Inferior parietal cortex (tissue), 1 donor: Measurements from ENCODE around the gene PLEKHN1.

Experiments
- DNase-seq: peaks from one replicate; pipeline ENCODE4 v3.0.0-alpha.2; 2016; ENCODE audit errors: extremely low spot score

Gene PLEKHN1

DNA sequence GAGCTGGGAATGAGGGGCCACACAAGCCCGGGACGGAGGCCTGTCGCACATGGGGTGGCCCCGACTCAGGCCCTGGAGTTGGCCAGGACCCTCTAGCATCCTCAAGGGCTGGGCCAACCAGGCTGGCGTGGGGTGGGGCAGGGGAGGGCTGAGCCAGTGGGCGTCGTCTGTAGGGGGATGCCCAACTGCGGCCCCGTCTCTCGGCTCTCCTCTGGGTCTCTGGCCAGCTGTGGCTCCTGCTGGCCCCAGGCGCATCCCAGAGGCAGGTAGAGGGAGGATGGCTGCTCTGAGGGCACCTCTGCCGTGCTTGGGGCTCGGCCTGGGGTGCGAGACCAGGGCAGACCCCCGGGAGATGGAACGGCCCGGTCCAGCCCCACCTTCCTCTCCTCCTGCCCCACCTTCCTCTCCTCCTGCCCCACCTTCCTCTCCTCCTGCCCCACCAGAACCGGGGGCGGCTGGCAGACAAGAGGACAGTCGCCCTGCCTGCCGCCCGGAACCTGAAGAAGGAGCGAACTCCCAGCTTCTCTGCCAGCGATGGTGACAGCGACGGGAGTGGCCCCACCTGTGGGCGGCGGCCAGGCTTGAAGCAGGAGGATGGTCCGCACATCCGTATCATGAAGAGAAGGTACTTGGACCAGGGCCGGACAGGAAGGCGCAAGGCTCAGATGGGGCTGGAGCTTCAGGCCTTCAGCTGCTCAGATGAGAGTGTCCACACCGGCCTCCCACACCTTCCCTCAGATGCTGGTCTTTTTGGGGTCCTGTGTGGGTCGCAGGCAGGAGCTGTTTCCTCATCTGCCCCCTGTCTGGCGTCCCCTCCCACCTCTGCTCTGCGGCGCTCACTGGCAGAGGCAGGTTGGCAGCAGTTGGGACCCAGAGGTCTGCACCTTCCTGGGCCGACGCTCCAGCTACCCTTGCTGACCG, 36.3 kb upstream of the PLEKHN1 start:
- no peak for DNase-seq

DNA sequence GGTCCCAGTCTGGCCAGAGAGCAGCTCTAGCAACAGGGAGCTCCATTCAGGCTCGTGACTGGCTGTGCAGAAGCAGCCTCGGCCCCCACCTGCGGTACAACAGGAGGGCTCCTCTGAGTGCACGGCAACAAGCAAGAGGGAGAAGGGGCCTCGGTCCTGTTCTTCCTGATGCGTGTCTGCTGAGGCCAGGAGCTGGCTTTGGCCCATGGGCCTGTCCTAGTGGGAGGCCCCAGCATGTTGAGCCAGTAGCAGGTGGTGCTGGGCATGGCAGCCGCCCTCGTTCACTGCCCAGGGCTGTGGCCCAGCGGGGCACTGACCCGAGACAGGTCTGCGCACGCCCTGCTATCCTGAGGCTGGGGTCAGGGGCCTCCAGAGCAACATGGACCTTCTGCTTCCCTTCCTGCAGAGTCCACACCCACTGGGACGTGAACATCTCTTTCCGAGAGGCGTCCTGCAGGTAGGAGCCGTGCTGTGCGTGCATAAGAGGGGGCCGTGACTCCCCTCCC, 35.6 kb upstream of the PLEKHN1 start:
- DNase-seq = no peak

DNA sequence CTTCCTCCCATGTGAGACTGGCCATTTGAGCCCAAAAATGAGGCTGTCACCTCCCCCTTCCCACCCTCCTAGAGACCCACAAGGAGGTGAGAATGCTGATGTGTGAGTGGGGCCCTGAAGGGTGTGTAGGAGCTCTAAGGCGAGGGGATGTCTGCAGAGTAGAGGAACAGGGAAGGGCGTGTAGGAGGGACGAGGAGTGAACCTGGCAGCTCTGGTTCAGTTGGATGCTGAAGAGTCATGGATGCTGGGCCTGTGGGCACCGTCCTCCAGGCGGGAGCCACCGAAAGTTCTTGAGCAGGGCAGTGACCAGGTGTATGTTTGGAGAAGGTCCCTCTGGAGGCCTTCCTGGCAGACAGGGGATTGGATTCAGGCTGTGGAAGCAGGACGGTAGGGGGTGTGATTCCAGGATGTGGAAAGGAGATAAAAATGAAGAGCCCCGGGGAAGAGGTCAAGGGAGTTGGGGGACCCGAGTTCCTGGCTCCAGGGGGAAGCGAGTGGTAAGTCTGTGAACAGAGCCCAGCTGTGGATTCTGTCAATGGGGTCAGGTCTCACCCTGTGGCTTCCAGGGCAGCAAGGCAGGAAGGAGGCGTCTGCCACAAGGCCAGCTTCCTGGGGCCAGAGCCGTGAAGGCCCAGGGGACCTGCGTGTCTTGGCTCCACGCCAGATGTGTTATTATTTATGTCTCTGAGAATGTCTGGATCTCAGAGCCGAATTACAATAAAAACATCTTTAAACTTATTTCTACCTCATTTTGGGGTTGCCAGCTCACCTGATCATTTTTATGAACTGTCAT, 34.7 kb upstream of the PLEKHN1 start:
- no peak for DNase-seq

DNA sequence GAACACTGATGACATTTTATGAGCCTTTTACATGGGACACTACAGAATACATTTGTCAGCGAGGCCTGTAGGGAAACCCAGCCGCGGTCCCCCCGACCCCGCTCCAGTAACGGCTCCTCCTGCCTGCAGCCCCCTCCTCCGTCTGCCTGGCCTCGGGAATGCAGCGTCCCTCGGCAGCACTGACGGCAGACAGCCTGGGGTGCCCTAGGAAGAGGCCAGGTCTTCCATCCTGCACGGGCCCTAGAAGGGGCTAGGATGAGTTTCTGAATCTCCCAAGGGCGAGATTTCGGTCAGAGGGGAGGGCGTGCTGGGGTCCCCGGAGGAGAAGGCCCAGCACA, 34.1 kb upstream of the PLEKHN1 start:
- DNase-seq = no peak

DNA sequence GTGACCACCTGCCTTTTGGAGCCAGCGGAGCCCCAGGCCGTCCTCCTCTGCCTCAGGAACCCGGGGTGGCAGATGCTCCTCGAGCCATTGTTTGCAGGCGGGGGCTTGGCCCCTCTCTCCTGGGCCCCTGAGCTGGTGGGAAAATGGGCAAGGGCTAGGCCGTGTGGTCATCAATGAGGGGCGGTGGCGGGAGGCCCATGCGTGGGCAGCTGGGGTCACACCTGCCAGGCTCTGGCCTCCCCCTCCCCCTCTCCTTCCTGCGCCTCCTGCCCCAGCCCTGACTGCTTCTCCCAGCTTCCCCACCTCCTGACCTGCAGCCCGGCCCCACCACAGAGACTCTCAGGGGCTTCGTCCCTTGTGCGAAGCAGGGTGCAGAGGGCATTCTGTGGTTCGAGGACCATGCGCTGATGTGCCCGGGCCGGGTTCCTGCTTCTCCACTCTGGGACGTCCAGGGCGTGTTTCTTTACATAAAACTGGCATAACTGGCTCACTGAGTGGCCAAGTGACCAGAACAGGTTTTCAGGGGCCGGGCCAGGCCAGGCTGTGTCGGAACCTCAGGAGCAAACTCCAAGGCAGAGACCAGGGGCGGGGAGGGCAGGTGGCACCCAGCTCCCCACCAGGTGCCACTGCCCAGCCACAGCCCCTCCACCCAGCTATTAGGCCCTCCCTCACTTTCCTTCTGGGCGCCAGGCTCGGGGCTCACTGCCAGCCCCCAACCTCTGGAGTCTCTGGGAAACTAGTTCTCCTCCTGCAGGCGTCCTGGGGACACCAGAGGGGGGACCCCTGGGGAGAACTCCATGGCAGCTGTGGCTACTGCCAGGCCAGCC, 33.3 kb upstream of the PLEKHN1 start:
- DNase-seq = no peak

DNA sequence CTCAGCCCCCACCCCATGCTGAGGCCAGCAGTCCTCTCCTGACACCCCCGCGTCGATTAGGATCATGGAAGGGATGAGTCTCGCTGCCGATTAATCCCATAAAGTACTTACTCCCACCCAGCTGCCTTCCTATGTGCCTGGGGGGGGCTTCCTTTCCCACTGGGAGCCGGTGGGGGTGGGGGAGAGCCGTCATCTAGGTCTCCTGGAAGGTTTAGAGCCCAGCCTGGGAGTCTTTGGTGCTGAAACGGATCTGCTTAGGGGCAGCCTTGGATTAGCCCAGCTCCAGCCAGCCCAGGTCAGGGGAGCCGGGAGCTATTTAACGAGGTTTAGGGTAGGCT, 32.7 kb upstream of the PLEKHN1 start:
- no peak for DNase-seq

DNA sequence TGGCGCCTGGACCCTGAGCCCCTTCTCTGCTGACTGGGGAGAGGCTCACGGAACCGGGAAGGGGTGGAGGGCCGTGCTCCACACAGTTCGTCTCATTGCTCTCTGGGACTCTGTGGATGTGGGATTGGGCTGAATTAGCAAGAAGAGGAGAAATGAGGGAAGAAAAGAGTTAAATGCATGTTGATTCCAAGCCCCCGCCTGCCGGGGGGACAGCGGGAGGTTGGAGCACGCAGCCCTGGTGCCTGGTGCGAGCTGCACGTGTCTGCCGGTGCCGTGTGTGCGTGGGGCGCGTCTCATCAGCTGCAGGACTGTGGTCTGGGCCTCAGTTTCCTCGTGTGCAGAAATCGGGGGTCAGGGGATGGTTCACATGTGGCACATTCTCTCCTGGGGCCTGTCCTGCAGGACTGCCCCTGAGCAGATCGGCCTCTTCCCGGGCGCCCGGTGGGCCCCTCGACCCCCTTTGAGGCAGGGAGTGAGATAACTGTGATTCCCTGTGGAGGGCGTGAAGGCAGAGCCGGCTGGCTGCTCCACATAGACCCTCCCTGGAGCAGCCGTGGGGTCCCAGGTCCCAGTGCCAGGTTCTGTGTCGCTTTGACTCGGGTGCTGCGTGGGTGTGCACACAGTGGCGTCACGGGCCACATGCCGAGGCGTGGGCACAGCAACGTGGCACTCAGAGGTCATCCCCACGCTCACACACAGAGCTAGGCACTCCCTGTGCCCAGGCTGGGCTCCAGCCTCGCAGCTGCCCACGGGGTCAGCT, 31.1 kb upstream of the PLEKHN1 start:
- no peak for DNase-seq

DNA sequence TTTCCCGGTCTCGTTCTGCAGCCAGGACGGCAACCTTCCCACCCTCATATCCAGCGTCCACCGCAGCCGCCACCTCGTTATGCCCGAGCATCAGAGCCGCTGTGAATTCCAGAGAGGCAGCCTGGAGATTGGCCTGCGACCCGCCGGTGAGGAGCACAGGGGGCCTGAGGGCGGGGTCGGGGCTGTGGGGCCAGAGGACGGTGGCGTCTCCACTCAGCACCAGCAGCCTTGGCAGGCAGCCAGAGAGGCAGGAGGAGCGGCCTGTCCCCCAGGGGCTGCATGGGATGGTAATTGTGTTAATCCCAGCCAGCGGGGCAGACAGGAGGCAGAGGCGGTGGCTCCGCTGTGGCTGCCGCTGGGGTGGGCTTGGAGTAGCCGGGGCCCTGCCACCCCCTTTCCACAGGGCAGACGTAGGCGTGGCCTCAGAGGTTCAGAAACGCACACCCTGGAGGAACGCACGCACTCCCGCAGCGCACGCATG, 30.5 kb upstream of the PLEKHN1 start:
- DNase-seq = no peak

DNA sequence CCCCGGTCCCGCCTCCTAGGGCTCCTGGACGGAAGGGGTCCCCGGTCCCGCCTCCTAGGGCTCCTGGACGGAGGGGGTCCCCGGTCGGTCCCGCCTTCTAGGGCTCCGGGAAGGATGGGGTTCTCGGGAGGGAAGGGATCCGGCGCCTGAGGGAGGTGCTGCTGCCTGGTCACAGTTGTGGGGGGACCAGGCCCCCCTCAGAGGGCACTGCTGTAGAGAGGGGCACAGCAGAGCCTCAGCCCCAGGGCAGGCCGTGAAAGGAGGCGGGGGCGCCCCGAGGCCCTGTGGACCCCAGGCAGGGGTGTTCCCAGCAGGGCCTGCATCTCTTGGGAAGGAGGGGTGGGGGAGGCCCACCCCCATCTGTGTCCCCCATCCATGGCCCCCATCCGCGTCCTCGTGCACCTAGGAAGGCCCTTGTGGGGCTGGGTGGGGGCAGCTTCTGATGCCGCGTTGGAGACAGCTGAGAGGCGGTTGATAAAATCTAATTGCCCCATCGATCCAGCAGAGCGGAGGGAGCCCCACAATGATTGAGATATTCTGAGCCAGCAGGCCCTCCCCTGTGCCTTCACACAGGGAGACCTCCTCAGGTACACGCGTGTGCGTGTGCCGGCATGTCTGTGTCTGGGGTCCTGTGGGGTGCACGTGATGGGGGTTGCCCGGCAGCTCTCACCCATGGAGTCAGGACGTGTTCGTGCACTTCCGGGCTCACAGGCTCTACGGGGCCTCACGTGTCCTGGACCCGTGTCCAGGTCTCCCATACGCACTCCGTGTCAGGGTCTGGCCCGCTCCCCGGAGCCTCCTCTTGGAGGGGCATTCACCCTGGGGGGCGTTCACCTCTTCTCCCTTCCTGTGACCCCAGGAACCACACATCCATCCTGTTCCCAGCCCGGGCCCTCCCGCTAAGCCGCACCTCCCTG, 29.7 kb upstream of the PLEKHN1 start:
- no peak for DNase-seq

DNA sequence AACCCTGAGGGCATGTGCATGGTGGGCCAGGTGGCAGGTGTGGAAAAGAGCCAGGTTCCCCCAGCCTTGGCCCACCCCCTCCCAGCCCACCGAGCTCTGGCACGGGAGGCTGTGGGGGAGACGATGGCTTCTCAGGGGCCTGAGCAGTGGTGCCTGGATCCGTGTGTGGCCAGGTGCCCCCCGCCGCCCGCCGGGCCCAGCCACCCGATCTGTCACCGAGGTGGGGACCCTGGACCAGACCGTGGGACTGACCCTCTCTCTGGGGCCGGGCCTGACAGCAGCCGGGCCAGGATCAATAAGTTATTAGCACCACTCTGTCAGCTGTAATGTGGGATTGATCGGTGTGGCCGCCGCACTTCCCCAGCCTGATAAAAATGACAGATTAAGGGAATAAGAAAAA, 28.8 kb upstream of the PLEKHN1 start:
- DNase-seq = no peak

DNA sequence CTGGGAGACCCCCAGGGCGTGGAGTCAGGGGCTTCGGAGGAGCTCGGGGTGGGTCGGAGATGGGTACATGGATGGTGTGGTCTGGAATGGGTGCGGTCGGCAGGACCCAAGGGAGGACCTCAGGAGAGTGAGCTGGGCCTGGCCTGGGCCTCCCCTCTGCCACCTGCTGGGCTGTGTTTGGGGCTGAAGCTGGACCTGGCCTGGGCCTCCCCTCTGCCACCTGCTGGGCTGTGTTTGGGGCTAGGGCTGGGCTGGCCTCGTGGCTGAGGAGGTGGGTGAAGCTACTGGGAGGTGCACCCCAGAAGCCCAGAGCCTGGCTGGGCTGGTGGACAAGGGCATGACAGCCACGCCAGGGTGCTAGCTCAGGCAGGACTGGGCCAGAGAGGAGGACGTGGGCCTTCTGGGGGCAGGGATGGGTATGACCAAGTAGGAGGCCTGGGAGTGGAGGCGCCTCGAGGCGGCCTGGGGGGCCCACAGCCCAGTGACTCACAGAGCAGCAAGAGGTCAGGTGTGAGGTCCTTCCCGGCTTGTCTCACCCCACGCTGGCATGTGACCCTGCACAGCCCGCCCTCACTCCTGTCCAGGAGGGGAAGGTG, 28.1 kb upstream of the PLEKHN1 start:
- no peak for DNase-seq

DNA sequence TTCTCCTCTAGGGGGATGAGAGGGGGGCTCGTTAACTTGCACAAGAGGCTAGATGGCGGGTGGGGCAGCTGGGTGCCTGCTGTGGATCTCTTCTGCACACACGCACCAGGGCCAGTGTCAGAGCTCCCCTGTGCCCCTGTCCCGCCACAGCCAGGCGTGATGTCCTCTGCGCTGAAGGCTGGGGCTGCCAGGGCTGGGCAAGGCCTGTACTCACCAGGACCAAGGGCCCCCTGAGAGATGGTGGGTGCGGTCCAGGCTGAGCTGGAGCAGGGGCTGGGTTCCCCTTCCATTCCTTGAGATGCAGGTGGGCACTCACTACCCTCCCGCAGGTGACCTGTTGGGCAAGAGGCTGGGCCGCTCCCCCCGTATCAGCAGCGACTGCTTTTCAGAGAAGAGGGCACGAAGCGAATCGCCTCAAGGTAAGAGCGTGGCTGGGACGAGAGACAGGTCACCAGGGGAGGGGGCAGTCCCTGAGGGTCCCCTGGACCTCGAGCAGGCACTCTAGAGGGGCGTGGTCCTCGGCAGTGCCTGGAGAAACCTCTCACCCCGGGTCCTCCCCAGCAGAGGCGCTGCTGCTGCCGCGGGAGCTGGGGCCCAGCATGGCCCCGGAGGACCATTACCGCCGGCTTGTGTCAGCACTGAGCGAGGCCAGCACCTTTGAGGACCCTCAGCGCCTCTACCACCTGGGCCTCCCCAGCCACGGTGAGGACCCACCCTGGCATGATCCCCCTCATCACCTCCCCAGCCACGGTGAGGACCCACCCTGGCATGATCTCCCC, 27.4 kb upstream of the PLEKHN1 start:
- no peak for DNase-seq

DNA sequence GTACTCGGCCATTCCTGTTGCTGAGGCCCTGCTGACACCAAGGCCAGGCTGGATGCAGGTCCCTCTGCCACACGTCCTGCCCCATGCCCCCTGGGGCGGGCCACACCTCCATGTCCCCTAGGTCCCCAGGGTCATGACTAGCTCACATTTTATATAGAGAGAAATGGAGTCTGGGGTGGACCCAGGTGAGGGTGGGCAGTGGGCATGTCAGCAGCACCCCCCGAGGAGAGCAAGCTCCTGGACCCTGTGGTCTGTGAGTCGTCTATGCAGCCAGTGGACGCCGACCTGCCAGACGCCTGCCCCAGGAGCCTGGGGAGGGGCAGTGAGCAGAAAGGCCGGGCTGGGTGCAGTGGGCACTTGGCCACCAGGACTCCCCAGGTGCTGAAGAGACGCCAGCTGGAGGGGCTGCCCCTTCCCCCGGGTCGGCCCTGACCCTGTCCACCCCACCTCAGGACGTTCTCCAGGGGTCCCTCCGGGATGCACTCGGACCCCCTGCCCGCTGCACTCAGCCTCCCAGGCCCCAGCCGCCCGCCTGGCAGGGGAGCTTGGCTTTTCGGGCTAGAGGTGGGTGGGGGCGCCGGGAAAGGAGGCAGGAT, 26.7 kb upstream of the PLEKHN1 start:
- no peak for DNase-seq

DNA sequence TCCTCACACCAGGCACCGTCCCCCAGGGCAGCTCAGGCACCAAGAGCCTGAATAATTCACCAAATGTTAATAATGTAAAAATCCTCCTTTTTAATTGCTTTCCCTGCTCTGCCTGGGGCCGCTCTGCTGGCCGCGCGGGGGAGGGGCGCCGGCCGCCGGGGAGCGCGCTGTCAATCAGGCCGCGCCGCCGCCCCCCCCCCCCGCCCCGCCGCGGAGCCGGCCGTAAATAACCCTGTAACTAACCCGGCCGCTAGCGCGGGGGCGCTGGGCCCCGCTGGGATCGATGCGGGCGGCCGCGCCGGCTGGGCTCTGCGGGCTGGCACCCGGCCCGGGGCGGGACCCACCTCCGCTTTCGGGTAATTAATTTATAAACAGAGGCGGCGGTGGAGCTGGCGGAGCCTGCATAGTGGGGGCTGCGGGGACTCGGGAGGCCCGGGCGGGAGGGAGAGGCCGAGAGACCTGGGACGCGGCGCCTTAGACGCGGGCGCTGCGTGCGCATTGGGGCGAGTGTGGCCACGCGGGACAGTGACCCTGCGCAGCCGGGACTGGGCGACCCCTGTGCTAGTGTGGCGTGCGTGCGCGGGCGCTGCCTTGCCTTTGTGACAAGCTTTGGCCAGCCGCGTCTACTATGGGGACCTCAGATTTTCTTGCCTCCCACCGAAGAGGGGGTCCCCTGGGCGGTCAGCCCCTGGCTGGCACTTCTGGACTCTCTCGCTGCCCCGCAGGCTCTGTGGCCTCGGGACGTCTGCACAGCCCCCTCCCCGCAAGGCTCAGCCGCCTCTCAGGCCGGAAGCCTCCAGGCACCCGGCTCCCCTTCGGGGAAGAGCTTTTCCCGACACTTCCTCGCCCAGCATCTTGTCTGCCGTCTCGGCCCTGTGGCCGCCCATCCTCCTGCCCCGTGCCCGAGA, 25.9 kb upstream of the PLEKHN1 start:
- no peak for DNase-seq

DNA sequence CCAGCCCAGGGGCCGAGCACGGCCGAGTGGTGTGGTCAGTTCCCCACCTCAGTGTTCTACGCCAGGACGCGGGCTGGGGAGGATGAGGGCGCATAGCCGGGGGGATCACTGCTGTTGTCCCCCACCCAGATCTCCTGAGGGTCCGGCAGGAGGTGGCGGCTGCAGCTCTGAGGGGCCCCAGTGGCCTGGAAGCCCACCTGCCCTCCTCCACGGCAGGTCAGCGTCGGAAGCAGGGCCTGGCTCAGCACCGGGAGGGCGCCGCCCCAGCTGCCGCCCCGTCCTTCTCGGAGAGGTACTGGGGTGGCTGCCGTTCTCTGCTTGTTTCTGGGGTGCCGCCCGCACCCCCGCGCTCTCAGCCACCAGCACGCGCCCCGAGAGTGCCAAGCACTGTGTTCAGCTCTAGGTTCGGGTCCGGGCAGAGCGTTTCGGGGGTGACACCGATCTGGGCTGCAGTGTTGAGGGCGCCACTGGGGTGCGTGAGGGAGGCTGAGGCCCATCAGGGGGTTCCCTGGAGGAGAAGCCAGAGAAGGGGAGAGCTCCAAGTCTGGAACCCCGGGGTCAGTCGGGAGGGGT, 25.2 kb upstream of the PLEKHN1 start:
- DNase-seq = no peak

DNA sequence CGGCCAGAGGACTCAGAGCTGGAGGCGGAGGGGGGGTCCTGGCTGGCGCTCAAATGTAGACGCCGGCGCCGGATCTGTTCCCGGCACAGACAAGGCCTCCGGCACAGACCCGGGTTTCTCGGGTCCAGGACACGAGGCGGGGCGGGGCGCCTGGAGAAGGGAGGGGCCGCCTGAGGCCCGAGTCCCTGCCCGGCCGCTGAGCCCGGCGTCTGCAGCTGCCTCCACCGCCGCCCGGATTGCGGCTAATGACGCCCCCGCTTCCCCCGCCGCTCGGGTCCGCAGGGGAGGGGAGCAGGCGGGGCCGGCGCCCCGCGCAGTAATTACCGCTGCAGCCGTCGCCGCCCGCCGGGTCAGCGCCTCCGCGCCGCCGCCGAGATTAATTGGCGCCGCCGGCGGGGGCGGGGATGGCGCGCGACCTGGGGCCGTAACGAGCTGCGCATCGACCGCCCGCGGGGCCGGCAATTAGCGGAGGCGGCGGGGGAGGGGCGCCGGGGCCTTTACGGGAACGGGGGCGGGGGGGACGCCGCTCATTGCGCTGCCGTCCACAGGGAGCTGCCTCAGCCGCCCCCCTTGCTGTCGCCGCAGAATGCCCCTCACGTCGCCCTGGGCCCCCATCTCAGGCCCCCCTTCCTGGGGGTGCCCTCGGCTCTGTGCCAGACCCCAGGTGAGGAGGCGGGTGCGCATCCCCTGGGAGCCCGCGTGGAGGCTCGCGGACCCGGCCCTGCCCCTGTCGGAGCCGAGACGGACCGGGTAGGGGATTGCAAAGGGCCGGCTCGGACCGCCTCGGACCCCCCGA, 24.5 kb upstream of the PLEKHN1 start:
- no peak for DNase-seq
